Body of pancreas (tissue), 4 donors: ENCODE data around the gene INSIG1.

Experiments used
- POLR2A ChIP-seq, 3 donors: fragments of 450-650 bp; IDR thresholded peaks; one replicate each; pipeline ENCODE4 v1.6.1; 2016; ENCODE audit warnings: antibody characterized with exemption in 3 of 3, mild to moderate bottlenecking in 2 of 3
- TF ChIP-seq, protein P1 (sequence below), 7 experiments: fragments of 450-650 bp in 4 of 7; fragments of 200-600 bp in 3 of 7; sonication (generic) in 3 of 7; IDR thresholded peaks; one replicate each; pipeline ENCODE4 v1.5.1; 2016 to 2019; ENCODE audit warnings: antibody characterized with exemption in 7 of 7

DNA sequence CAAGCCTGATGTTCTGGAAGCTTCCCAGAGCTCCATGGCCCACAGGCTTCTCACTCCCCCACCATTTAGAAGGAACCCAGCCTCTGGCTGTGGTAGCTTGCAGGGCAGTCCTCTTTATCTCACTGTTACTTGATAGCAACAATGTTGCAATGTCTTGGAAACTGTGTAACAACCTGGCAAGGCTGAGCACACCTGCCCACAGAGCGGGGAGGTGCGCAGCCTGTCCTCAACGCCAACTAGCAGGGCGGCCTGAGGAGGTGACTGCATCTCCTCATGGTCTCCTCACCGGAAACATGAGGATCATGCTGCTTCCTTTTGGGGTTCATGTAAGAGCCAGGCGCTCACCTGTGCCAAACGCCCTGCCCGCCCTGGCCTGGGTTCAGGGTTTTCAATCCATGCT lies 43.7 kb upstream of the INSIG1 start:
- TF ChIP-seq, protein P1, sequence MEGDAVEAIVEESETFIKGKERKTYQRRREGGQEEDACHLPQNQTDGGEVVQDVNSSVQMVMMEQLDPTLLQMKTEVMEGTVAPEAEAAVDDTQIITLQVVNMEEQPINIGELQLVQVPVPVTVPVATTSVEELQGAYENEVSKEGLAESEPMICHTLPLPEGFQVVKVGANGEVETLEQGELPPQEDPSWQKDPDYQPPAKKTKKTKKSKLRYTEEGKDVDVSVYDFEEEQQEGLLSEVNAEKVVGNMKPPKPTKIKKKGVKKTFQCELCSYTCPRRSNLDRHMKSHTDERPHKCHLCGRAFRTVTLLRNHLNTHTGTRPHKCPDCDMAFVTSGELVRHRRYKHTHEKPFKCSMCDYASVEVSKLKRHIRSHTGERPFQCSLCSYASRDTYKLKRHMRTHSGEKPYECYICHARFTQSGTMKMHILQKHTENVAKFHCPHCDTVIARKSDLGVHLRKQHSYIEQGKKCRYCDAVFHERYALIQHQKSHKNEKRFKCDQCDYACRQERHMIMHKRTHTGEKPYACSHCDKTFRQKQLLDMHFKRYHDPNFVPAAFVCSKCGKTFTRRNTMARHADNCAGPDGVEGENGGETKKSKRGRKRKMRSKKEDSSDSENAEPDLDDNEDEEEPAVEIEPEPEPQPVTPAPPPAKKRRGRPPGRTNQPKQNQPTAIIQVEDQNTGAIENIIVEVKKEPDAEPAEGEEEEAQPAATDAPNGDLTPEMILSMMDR (IDR thresholded peaks at IDR 0.05) = peak in 4 of 7 experiments; percentile 14 to 31 (median 22)
- TF ChIP-seq POLR2A (IDR thresholded peaks at IDR 0.05) = peak; percentile 46 to 89 (median 88)
